Renal pelvis (tissue), 12 donors: ENCODE results near the gene LXN. TPM values are rescaled to one million over a fixed set of nuclear protein-coding genes. Genes with fewer than 3 reads are reported as not detected.
A peak's percentile ranks its signal among the peaks of the same experiment; 100 is the strongest.
"Not testable (repeated sequence)": the region's sequence is repeated elsewhere in the genome, so short reads cannot be mapped to it uniquely, and the experiment has no call there.

Source experiments
- DNase-seq: peaks from one replicate; pipeline ENCODE4 v3.0.0-alpha.2; 2013
- long read RNA-seq, 16 experiments: transcript quantifications; one replicate each; lab custom pipeline, GENCODE V29; 2026
- polyA plus RNA-seq, 3 donors: library from polyadenylated mRNA; unstranded; fragments of 120-200 nt; gene quantifications; one replicate each; pipeline ENCODE4 v1.2.1, GENCODE V29; 2013; ENCODE audit not compliant: insufficient read length in 3 of 3

The LXN gene, protein sequence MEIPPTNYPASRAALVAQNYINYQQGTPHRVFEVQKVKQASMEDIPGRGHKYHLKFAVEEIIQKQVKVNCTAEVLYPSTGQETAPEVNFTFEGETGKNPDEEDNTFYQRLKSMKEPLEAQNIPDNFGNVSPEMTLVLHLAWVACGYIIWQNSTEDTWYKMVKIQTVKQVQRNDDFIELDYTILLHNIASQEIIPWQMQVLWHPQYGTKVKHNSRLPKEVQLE
- 10 to 100 TPM; 21.6 to 27.7 (median 23.4) TPM for polyA plus RNA-seq
- long read RNA-seq, donor 1, transcript LXN-201 (6 exons, 1,116 nt) = major isoform, 22 of 22 reads
- long read RNA-seq, donor 1, partial matches to known transcripts = 0 of 22 reads
- long read RNA-seq, donor 1, other reads (novel, unspliced or antisense) = 0 of 22 reads
- long read RNA-seq, donor 2, transcript LXN-201 (6 exons, 1,116 nt) = major isoform, 27 of 27 reads
- long read RNA-seq, donor 2, partial matches to known transcripts = 0 of 27 reads
- long read RNA-seq, donor 2, other reads (novel, unspliced or antisense) = 0 of 27 reads
- long read RNA-seq, donor 3, transcript LXN-201 (6 exons, 1,116 nt) = major isoform, 12 of 41 reads
- long read RNA-seq, donor 3, partial matches to known transcripts = 24 of 41 reads
- long read RNA-seq, donor 3, other reads (novel, unspliced or antisense) = 5 of 41 reads
- long read RNA-seq, donor 4, transcript LXN-201 (6 exons, 1,116 nt) = major isoform, 29 of 29 reads
- long read RNA-seq, donor 4, partial matches to known transcripts = 0 of 29 reads
- long read RNA-seq, donor 4, other reads (novel, unspliced or antisense) = 0 of 29 reads
- long read RNA-seq, donor 5, transcript LXN-201 (6 exons, 1,116 nt) = major isoform, 8 of 8 reads
- long read RNA-seq, donor 5, partial matches to known transcripts = 0 of 8 reads
- long read RNA-seq, donor 5, other reads (novel, unspliced or antisense) = 0 of 8 reads
- long read RNA-seq, donor 6, transcript LXN-201 (6 exons, 1,116 nt) = major isoform, 15 of 15 reads
- long read RNA-seq, donor 6, partial matches to known transcripts = 0 of 15 reads
- long read RNA-seq, donor 6, other reads (novel, unspliced or antisense) = 0 of 15 reads
- long read RNA-seq, donor 7, transcript LXN-201 (6 exons, 1,116 nt) = major isoform, 15 of 15 reads
- long read RNA-seq, donor 7, partial matches to known transcripts = 0 of 15 reads
- long read RNA-seq, donor 7, other reads (novel, unspliced or antisense) = 0 of 15 reads
- long read RNA-seq, donor 8, transcript LXN-201 (6 exons, 1,116 nt) = major isoform, 6 of 6 reads
- long read RNA-seq, donor 8, partial matches to known transcripts = 0 of 6 reads
- long read RNA-seq, donor 8, other reads (novel, unspliced or antisense) = 0 of 6 reads
- long read RNA-seq, donor 9, transcript LXN-201 (6 exons, 1,116 nt) = major isoform, 20 of 20 reads
- long read RNA-seq, donor 9, partial matches to known transcripts = 0 of 20 reads
- long read RNA-seq, donor 9, other reads (novel, unspliced or antisense) = 0 of 20 reads
- long read RNA-seq, donor 10, transcript LXN-201 (6 exons, 1,116 nt) = major isoform, 11 of 11 reads
- long read RNA-seq, donor 10, partial matches to known transcripts = 0 of 11 reads
- long read RNA-seq, donor 10, other reads (novel, unspliced or antisense) = 0 of 11 reads
- long read RNA-seq, donor 11, transcript LXN-201 (6 exons, 1,116 nt) = major isoform, 12 of 12 reads
- long read RNA-seq, donor 11, partial matches to known transcripts = 0 of 12 reads
- long read RNA-seq, donor 11, other reads (novel, unspliced or antisense) = 0 of 12 reads
- long read RNA-seq, donor 12, transcript LXN-201 (6 exons, 1,116 nt) = major isoform, 30 of 30 reads
- long read RNA-seq, donor 12, partial matches to known transcripts = 0 of 30 reads
- long read RNA-seq, donor 12, other reads (novel, unspliced or antisense) = 0 of 30 reads
- long read RNA-seq, donor 13, transcript LXN-201 (6 exons, 1,116 nt) = major isoform, 13 of 13 reads
- long read RNA-seq, donor 13, partial matches to known transcripts = 0 of 13 reads
- long read RNA-seq, donor 13, other reads (novel, unspliced or antisense) = 0 of 13 reads
- long read RNA-seq, donor 14 = 0 reads
- long read RNA-seq, donor 15, transcript LXN-201 (6 exons, 1,116 nt) = major isoform, 20 of 81 reads
- long read RNA-seq, donor 15, partial matches to known transcripts = 41 of 81 reads
- long read RNA-seq, donor 15, other reads (novel, unspliced or antisense) = 20 of 81 reads
- long read RNA-seq, donor 16, transcript LXN-201 (6 exons, 1,116 nt) = major isoform, 25 of 25 reads
- long read RNA-seq, donor 16, partial matches to known transcripts = 0 of 25 reads
- long read RNA-seq, donor 16, other reads (novel, unspliced or antisense) = 0 of 25 reads

DNA sequence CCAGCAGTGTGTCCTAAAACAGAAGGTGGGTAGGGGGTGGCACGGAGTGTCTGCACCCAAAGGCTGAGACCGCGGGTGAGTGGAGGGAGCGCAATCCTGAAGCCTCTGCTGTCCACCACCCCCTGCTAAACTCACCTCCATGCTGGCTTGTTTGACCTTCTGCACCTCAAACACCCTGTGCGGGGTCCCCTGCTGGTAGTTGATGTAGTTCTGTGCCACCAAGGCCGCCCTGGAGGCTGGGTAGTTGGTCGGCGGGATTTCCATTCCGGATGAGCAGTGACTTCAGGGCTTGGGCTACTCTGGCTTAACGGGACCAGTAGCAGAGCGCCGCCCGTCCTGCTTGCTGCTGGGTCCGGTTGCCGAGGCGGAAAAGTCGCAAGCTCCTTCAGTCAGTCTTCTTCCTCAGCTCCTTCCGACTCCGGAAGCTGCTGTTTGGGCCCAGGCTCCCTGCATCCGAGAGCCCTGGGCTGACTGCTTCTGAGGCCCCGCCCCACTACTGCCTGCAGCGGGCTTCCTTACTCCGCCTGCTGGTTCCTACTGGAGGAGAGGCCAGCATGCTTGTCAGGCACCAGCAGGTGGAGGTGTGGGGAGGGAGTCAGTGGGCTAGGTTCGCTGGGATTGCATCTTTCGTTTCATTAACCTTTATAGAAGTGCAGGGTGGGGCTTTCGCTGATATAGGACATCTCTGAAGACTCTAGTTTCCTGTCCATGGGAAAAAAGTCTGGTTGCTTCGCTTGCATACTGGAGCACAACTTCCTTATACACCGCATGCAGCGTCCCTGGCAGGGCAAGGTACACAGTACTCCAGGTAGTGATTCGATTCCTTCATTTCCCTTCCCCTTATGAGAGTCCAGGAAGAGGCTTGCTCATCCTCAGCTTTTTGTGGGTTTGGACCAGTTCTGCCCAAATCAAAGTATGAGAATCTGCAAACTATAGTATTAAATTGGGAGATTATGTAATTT, at the start of gene LXN:
TSS of gene LXN (minus strand) at position 434 of the 962 bp plus-strand sequence. CDS start at position 264, 170 bp downstream.
- DNase-seq = peak; percentile 83

DNA sequence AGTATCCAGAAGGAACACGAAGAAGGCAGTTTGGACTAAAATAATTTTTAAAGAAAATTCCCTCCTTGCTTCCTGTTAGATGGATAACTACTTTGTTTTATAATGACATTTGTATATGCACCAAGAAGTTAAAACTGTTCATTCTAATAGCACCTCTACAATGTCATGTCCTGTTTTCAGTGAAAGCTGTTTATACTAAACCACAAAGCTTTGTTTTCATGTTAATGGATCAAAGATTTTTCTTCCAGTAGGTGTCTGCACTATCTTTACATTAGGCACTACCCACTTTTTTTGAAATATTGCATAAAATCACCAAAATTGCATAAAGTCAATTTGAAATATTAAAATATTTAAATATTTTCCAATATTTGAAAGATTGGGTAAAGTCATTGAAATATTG, 49.7 kb upstream of the LXN start:
- DNase-seq = no peak

DNA sequence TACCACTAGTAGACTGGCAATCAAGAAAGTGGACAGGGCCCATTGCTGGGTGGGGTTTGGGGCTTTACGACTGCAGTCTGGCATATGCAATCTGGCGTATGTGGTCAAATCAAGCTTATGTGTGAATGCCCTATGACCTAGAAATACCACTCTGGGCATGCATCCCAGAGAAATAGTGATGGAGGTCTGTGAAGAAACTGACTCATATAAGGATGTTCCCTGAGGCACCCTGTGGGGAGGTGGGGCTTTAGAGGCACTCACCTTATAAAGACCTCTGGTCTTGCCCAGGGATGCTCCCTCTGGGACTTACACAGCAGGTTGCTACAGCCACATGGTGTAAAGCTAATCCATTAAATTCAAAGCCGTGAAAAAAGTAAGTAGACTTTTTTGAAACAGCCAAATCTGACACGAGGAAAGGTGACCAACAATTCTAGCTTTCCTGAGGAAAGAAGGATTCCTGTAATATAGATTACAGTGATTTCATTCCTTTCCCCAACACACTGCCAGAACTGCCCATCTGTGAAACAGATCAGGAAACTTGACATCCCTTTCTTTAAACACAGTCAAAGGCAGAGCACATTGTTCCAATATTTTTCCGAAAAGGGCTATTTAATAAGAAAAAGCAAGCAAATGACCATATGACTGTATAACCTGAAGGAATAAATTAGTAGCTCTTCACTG, 46.2 kb upstream of the LXN start:
- no peak for DNase-seq

DNA sequence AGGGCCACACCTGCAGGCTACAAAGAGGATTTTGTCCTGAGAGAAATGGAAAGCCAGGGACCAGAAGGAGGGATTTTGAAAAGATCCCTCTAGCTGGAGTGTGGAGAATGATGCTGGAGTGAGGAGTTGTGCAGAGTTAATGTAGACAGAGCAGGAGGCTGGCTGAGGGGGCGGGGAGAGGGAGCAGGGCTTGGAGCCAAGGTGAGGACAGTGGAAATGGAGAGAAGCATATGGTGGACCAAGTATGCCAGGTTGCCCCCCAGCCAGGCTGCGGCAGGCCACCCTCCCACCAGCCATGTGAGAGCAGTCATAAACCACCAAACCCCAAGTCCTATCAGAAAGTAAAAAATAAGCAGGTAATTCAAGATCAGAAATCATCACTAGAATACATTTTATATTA, 45.1 kb upstream of the LXN start:
- no peak for DNase-seq

DNA sequence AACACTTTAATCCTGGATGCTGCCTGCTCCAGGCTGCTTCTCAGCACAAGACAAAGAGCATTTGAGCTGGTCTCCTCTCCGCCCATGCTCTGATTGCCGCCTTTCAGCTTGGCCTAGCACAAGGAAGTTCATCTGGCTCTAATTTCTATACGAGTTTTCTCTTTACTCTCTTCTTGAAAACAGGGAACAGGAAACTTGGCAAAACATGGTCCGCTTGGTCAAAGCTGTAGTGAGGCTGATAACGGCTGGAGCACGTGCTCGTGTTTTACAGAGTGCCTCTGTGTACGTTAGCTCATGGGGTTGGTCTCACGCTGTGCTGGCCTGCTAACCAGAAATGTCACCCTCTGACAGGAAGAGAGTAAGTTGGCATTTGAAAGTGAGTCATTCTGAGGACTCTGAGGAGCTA, 40.6 kb upstream of the LXN start:
- DNase-seq = no peak

DNA sequence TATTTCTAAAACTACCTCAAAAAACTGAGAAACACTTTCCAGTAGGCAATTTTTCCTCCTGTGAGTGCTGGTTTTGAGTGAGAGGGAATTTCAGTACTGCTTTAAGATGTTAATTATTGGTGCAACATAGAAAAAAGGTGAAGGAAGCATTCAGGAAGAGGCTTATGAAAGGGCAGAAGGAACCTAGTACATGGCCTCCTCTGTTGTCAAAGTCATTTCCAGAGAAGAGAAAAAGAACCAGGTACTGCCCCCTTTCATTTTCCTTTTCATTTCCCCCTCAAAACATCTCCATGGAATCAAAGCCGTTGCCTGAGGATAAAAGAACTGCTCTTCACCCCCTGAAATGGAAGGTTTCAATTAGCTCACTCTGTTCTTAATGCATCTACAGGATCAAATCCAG, 40.0 kb upstream of the LXN start:
- no peak for DNase-seq

DNA sequence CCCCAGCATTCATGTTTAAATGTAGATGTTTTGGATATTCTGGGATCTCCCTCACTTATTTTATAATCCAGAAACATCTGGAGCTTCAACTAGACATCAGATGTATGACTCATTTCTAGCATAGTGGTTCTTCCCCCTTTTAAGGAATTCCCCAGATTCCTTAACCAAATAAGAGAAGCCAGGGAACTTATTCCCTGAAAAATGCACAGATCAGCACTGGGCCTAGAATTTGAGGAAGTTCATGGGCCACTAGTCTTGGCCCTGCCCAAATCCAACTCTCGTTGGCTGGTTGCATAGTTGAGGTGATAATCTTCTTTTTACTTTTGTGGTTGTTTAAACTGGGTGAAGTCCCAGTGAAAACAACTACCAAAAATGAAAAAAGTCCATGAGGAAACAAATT, 39.4 kb upstream of the LXN start:
- no peak for DNase-seq

DNA sequence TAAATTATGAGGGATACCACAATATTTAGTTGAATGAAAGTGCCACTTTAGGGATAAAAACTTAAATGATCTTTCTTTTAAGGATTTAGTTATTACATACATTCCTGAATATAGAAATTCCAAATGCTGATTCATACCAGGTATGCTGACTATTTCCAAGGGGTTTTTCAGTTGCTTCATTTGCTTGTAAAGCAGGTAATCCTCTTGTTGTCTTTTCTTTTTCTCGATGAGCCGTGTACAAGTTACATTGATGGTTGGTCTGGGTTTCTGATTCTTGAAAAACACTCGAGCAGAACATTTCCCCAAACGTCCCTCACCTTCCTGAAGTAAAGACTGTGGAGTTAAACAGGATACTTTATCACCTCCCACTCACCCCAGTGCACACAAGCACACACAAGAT, 38.2 kb upstream of the LXN start:
- no peak for DNase-seq

DNA sequence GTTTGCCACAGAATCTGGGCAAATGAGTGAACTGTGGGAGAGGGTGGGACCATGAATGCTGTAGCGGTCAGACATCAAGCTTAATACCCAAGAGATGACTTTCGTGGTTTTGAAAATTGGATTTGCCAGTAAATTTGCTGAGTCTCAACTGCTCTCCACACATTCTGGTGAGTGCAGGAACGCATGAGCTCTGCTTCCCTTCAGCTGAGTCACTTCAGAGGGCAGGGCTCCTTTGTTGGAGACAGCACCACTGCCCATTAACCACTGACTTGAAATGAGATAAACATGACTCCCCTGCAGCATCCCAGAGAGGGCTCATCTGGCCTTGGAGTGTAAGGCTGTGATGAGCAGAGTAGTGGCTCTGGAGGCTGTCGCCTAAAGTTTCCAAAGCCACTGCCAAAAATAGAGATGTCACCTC, 37.2 kb upstream of the LXN start:
- no peak for DNase-seq

DNA sequence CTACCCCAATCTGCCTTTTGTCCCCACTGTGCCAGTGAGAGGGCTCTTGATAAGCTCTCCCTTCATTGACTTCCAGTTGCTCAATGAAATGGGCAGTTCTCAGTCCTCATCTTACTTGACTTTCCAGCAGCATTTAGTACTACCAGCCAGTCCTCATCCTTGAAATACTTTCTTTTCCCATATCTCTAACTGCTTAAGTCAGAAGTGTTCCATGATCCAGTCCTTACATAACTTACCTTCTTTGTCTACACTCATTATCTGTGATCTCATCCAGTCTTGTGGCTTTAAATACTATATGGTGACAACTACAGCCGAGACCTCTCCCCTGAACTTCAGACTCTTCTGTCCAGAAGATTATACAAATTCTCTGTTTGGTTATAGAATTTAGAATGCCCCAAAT, 31.1 kb upstream of the LXN start:
- DNase-seq = no peak

DNA sequence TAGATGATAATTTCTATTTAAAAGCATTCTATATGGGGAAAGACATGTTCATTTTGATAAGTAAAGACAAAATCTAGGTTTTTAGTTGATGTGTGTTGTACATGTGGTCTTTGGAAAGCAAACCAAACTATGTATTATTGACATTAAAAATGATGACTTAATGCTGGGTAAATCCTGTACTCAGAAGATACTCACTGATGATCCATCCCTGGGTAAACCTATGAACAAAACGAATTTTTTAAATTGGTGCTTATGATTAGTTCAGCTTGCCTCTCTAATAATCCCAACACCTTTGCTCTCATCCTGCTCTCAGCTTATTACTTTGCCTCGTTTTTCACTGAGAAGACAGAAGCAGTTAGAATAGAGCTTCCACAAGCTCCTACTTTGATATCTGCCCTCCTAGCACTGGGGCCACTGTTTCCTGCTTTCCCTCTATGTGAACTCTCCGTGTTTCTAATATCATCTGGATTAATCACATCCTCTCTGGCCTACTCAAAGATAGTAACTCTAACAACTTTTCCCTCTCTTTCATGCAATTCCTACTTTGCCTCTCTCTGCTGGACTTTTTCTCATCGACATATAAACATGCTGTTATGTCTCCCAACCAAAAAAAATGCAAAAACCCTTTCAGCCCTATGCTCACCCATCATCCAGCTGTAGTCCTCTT, 30.5 kb upstream of the LXN start:
- DNase-seq = no peak

DNA sequence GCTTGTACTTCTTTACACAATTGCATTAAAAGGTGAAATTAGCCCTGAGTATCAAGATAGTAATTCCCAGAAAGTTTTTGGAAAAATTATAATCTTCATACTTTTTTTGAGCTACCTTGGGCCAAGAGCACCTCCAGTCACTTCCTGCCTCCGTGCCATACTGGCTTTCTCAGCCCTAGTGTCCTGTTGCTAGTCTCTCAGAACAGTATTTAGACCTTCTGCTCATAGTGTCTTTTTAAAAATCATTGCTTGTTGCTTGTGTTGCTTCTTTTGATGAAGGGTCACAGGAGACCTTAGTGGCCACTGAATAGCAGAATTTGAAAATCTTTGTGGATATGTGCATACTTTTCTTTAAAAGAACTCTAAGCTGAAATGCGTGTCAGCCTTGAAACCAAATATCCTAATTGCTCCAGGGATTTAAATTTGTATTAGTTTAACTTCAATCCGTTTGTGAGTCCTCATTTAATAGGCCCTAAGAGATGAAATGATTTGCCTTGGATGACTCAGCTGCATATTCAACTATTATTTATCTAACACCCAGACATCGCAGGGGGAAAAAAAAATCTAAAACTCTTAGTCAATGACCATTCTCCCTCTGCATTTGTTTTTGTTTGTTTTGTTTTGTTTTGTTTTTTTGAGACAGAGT, 29.1 kb upstream of the LXN start:
- no peak for DNase-seq

DNA sequence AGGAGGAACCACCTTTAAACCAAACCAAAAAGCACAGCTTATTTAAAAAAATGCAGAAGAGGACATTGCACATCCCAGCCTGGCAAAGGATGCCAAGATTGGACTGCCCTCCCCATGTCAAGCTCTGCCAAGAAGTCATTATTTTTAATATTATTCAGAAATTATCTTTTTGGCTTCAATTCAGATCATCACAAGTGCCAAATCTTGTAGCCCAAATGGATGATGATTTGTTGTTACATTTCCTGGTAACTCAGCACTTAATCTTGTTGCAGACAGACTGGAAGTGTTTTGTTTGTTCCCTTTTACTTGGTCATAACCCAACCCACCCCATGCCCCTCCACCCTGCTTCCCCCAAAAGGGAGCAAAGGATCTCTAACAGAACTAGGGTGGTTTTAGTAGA, 28.1 kb upstream of the LXN start:
- DNase-seq = no peak

DNA sequence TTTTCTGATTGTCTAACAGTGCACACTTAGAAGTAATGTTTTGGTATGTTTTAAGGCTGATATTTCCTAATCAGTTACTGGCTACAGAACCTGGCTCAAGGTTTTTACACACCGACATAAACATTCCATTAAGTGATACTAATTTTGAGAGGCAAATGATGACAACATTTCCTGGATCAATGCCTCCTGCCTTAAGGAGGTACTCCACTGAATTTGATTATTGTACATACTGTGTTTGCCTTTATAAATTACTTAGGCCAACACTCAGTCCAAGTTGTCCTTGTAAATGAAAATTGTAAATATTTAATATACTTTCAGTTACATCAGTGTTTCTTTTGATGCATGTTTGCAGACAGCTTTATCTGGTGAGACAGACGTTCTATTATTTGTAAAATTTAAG, 24.2 kb upstream of the LXN start:
- no peak for DNase-seq

DNA sequence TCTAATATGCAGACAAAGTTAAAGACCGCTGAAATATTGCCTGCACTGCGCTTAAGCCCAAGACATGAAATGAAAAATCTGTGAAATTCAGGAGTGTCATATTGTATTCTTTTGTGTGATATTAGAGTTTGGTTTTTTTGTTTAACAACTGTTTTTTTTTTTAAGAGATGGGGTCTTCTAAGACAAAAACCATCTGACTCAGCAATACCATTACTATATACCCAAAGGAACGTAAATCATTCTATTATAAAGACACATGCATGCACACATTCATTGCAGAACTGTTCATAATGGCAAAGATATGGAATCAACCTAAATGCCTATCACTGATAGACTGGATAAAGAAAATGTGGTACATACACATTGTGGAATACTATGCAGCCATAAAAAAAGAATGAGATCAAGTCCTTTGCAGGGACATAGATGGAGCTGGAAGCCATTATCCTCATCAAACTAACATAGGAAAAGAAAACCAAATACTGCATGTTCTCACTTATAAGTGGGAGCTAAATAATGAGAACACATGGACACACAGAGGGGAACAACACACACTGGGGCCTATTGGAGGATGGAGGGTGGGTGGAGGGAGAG, 21.5 kb upstream of the LXN start:
- DNase-seq = not testable (repeated sequence)

DNA sequence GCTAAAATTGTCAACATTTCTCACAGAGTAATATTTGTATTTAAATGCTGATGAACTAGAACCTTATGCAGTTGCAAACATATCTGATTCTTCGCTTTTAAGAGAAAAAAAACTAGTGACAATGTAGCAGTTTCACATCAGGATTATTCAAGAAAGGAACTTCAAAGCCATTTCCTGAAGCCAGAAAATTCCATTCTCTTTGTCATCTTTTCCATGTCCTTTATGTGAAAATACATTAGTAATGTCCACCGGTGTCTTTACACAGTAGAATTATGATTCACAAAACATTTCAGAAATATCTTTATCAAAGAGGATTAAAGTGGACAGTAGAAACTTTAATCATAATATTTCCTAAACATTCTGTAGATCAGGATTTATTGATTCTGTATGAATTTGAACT, 12.7 kb upstream of the LXN start:
- DNase-seq = no peak
